Stomach (tissue), 9 donors: ENCODE data around the gene USP36. TPM values are rescaled to one million over a fixed set of nuclear protein-coding genes. Genes with fewer than 3 reads are reported as not detected.

Experiments used
- DNase-seq, 2 donors: peaks; one replicate each; pipeline versions ENCODE4 v3.0.0 to v3.0.0-alpha.2; 2013 to 2019
- H3K27ac ChIP-seq, 5 donors: fragments of 200-600 bp in 4 of 5; sonication (generic) in 4 of 5; one replicate each; pipeline ENCODE4 v1.5.1; 2013 to 2019; ENCODE audit warnings: mild to moderate bottlenecking in 1 of 5, moderate library complexity in 1 of 5
- H3K27me3 ChIP-seq, 3 donors: fragments of 200-600 bp; sonication (generic); one replicate each; pipeline ENCODE4 v1.5.1; 2017 to 2019; ENCODE audit warnings: mixed run types in 1 of 3
- H3K36me3 ChIP-seq, 4 donors: fragments of 200-600 bp; sonication (generic); 1 replicate in 3 of 4; 2 replicates in 1 of 4; pipeline ENCODE4 v1.5.1; 2016 to 2019
- H3K4me1 ChIP-seq, 4 donors: fragments of 200-600 bp; sonication (generic); one replicate each; pipeline ENCODE4 v1.5.1; 2016 to 2019
- H3K4me3 ChIP-seq, 4 donors: fragments of 200-600 bp; sonication (generic) in 3 of 4; one replicate each; pipeline ENCODE4 v1.5.1; 2016 to 2019; ENCODE audit warnings: mild to moderate bottlenecking in 1 of 4
- H3K9me3 ChIP-seq, 4 donors: fragments of 200-600 bp; sonication (generic); one replicate each; pipeline ENCODE4 v1.5.1; 2016 to 2019
- EP300 ChIP-seq: sonication (generic); formaldehyde crosslinking; IDR thresholded peaks from one replicate; pipeline ENCODE4 v1.6.1; 2017; ENCODE audit warnings: antibody characterized with exemption
- POLR2A ChIP-seq, 4 donors: fragments of 450-650 bp; IDR thresholded peaks; one replicate each; pipeline ENCODE4 v1.6.1; 2016; ENCODE audit warnings: antibody characterized with exemption in 4 of 4, control low read depth in 2 of 4, mild to moderate bottlenecking in 1 of 4, moderate library complexity in 1 of 4
- POLR2AphosphoS5 ChIP-seq, 3 donors: sonication (generic); formaldehyde crosslinking; IDR thresholded peaks; one replicate each; pipeline ENCODE4 v1.6.1; 2016; ENCODE audit warnings: antibody characterized with exemption in 3 of 3
- WGBS, 5 donors: extraction: QIAGEN DNeasy Blood & Tissue Kit in 3 of 5; methylation state at CpG; one replicate each; pipeline versions ENCODE4 v1.1.5 to v1.1.7; 2013 to 2018; 5-methylcytosine and 5-hydroxymethylcytosine counted together
- intact Hi-C: fragments of 100-400 bp; cut with DNase I; formaldehyde crosslinking; loops from one replicate; pipeline ENCODE4 v1.15.1; 2023; ENCODE audit warnings: low total_unique reads
- polyA plus RNA-seq, 3 donors: library from polyadenylated mRNA; stranded (reverse); fragments of 200-250 nt; gene quantifications; one replicate each; pipeline ENCODE4 v1.2.3, GENCODE V29; 2013
- total RNA-seq, 5 donors: library from RNA; depleted of rRNA; stranded (reverse); fragments of >200 nt; gene quantifications; one replicate each; pipeline versions ENCODE4 v1.1.0 to v1.2.3, GENCODE V29; 2014 to 2016
- TF ChIP-seq, protein P1 (sequence below), 7 experiments: fragments of 450-650 bp in 4 of 7; fragments of 200-600 bp in 3 of 7; sonication (generic) in 3 of 7; IDR thresholded peaks; one replicate each; pipeline ENCODE4 v1.5.1; 2016 to 2019; ENCODE audit warnings: antibody characterized with exemption in 7 of 7, control low read depth in 2 of 7, mild to moderate bottlenecking in 1 of 7
- donor health status: healthy with polysubstance abuse.
- donor health status: Bipolar disorder and iron deficiency.
- donor health status: healthy.

The USP36 gene
- total and polyA plus RNA-seq, 8 donors, result 14.2 to 106 (median 34.8) TPM

DNA sequence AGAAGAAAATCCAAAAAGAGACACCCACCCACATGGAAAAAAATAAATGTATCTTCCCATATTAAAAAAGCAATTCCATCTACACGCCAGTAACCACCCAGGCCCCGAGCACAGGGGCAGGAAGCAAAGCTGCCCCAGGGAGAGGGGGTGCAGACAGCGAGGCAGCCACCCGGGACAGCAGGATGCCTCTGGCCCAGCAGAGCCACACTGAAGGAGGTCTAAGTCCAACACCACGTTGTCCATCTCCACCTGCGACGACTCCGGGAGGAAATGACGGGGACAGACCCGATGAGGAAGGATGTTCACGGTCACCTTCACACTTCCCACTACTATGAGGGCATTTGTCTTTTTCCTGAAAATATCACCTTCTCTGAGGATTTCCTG is 44.1 kb downstream of the USP36 start:
- Histone ChIP-seq H3K9me3 (no peaks in the 10 kb centered on the region), H3K27me3 (no peaks in the 10 kb centered on the region), H3K27ac (peak overlapping the region in 4 of 5 donors; percentile 9 to 59 (median 52)), H3K4me3 (no peak overlapping the region), H3K4me1 (peaks cover 11 to 51% (median 38%) of the 10 kb centered on the region in 4 donors), H3K36me3 (peaks cover 30 to 89% (median 81%) of the 10 kb centered on the region in 4 donors)
- WGBS, 5 donors, result 57 to 73% (median 62%) methylated on average over 11 of the region's 11 CpGs
- intact Hi-C loops, result loop anchor here (10.0 kb wide), 1 partner anchor 302 kb away; no protein-coding TSS in a partner anchor
- no peak for DNase-seq
- TF ChIP-seq POLR2AphosphoS5 (IDR thresholded peaks at IDR 0.05), result no peak
- TF ChIP-seq POLR2A (IDR thresholded peaks at IDR 0.05), result no peak
- TF ChIP-seq, protein P1, sequence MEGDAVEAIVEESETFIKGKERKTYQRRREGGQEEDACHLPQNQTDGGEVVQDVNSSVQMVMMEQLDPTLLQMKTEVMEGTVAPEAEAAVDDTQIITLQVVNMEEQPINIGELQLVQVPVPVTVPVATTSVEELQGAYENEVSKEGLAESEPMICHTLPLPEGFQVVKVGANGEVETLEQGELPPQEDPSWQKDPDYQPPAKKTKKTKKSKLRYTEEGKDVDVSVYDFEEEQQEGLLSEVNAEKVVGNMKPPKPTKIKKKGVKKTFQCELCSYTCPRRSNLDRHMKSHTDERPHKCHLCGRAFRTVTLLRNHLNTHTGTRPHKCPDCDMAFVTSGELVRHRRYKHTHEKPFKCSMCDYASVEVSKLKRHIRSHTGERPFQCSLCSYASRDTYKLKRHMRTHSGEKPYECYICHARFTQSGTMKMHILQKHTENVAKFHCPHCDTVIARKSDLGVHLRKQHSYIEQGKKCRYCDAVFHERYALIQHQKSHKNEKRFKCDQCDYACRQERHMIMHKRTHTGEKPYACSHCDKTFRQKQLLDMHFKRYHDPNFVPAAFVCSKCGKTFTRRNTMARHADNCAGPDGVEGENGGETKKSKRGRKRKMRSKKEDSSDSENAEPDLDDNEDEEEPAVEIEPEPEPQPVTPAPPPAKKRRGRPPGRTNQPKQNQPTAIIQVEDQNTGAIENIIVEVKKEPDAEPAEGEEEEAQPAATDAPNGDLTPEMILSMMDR (IDR thresholded peaks at IDR 0.05), result no peak
- TF ChIP-seq EP300, result no peak

DNA sequence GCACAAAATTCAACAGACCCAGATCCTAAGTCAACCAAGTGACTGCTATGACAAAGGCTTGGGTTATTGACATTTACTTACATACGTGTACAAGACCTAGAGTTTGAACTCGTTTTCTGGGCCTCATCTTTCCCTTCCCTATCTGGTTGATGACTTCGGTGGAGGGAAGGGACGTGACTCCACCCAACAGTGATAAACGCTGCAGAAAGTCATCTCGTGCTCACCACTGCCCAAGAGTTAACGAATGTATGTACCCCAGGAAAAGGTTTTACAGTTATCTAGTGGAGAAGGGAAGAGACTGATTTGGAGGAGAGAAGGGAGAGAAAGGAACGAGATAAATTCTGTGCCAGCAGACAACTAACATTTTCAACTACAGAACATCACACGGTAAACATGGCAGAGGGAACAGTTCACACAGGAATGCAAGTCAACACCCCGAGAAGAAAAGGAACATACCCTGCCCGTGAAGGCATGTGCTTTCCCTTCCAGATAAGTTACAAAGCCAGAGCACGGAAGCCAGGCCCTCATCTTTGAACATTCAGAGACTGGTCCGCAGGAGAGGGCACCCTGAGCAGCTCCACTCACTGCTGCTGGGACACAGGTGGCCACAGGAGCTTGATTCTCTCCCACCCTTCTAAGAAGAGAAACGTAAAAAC is 44.6 kb downstream of the USP36 start:
- intact Hi-C loops, result loop anchor here (10.0 kb wide), 1 partner anchor 301 kb away; no protein-coding TSS in a partner anchor
- Histone ChIP-seq H3K4me3 (no peak overlapping the region), H3K36me3 (peaks cover 30 to 86% (median 77%) of the 10 kb centered on the region in 4 donors), H3K9me3 (no peaks in the 10 kb centered on the region), H3K4me1 (peaks cover 16 to 57% (median 42%) of the 10 kb centered on the region in 4 donors), H3K27me3 (no peaks in the 10 kb centered on the region), H3K27ac (peak overlapping the region in 4 of 5 donors; percentile 9 to 59 (median 52))
- 46 to 69% (median 52%) methylated on average over 14 of the region's 14 CpGs for WGBS, 5 donors
- DNase-seq, result peak; percentile 12 to 52
- TF ChIP-seq POLR2AphosphoS5 (IDR thresholded peaks at IDR 0.05), result peak in 1 of 3 donors; percentile 23
- TF ChIP-seq, protein P1 (IDR thresholded peaks at IDR 0.05), result no peak

DNA sequence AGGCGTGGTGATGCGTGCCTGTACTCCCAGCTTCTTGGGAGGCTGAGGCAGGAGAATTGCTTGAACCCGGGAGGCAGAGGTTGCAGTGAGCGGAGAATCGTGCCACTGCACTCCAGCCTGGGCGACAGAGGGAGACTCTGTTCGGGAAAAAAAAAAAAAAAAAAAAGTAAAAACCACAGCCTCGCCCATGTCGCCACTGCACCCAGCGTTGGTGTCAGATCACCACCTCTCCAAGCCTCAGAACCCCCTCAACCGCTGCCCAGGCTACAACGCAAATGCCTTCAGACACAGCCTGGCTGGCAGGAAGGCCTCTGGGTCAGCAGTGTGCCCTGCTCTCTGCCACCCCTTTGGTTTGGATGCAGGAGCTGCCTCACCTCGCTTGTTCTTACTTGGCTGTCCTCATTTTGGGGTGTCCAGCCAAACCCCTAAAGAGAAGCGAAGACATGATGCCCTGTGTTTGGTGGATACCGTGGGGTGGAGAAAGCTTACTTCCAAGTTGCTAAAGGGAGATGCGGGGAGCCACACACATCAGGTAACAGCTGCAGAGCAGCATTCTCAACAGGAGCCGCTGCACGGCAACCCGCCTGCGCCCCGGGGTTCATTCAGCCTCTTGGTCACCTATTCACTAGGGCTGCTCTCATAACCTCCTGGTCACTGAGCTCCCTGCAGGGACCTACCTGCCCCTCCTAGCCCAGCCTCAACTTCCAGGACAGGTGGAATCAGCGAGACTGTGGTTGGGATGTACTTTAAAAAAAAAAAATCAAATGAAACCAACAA is 45.6 kb downstream of the USP36 start:
- H3K27me3 ChIP-seq, result no peaks in the 10 kb centered on the region
- H3K4me3 ChIP-seq, result no peak overlapping the region
- H3K4me1 ChIP-seq, result peaks cover 23 to 65% (median 50%) of the 10 kb centered on the region in 4 donors
- DNase-seq, result no peak
- intact Hi-C loops, result loop anchor here (10.0 kb wide), 1 partner anchor 300 kb away; no protein-coding TSS in a partner anchor
- H3K36me3 ChIP-seq, result peaks cover 30 to 78% (median 69%) of the 10 kb centered on the region in 4 donors
- TF ChIP-seq EP300 (no peak), POLR2A (IDR thresholded peaks at IDR 0.05) (no peak), POLR2AphosphoS5 (IDR thresholded peaks at IDR 0.05) (no peak)
- TF ChIP-seq, protein P1 (IDR thresholded peaks at IDR 0.05), result no peak
- H3K9me3 ChIP-seq, result no peaks in the 10 kb centered on the region
- 83 to 90% (median 89%) methylated on average over 21 to 22 of the region's 22 CpGs for WGBS, 5 donors
- H3K27ac ChIP-seq, result no peak overlapping the region

DNA sequence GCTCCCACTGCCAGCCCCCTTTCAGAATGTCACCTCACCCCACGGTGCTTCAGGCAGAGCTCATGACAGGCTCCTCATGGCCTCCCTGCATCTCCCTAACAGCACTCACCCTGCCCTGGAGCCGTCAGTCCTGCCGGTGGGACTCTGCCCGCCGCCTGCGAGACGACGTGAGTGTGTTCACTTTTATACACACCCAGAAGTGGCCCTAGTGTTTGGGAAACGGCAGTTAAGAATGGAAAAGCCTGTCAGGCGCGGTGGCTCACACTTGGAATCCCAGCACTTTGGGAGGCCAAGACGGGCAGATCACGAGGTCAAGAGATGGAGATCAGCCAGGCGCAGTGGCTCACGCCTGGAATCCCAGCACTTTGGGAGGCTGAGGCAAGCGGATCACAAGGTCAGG is 46.2 kb downstream of the USP36 start:
- no peaks in the 10 kb centered on the region for H3K27me3 ChIP-seq
- H3K27ac ChIP-seq, result no peak overlapping the region
- TF ChIP-seq POLR2A (IDR thresholded peaks at IDR 0.05), result no peak
- no peak overlapping the region for H3K4me3 ChIP-seq
- H3K9me3 ChIP-seq, result no peaks in the 10 kb centered on the region
- WGBS, 5 donors, result 89 to 92% (median 91%) methylated on average over 16 of the region's 16 CpGs
- intact Hi-C loops, result loop anchor here (10.0 kb wide), 1 partner anchor 300 kb away; no protein-coding TSS in a partner anchor
- peaks cover 30 to 69% (median 54%) of the 10 kb centered on the region in 4 donors for H3K4me1 ChIP-seq
- DNase-seq, result no peak
- H3K36me3 ChIP-seq, result peaks cover 28 to 76% (median 65%) of the 10 kb centered on the region in 4 donors
